ENCODE results near the gene TSPAN9.

DNA sequence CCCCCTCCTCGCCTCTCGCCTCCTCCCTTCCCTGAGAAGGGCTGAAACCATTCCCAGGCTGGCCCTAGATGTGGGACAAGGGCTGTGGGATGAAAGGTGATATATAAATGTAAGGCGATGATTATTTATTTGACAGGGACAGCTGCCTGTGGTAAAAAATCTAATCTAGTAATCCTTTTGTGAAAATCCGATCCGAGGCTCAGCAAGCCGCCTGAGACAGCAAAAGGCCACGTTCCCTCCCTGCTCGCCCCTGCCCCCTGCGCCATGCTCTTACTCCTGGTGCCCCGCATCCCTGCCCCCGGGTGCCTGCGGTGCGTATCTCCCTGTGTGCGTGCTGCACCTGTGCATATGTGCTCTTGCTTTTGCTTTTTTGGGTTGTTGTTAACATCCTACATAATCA lies 65.2 kb downstream of the TSPAN9 start:
- TF ChIP-seq POLR2A (IDR thresholded peaks at IDR 0.05): no peak
- TF ChIP-seq, protein P1, sequence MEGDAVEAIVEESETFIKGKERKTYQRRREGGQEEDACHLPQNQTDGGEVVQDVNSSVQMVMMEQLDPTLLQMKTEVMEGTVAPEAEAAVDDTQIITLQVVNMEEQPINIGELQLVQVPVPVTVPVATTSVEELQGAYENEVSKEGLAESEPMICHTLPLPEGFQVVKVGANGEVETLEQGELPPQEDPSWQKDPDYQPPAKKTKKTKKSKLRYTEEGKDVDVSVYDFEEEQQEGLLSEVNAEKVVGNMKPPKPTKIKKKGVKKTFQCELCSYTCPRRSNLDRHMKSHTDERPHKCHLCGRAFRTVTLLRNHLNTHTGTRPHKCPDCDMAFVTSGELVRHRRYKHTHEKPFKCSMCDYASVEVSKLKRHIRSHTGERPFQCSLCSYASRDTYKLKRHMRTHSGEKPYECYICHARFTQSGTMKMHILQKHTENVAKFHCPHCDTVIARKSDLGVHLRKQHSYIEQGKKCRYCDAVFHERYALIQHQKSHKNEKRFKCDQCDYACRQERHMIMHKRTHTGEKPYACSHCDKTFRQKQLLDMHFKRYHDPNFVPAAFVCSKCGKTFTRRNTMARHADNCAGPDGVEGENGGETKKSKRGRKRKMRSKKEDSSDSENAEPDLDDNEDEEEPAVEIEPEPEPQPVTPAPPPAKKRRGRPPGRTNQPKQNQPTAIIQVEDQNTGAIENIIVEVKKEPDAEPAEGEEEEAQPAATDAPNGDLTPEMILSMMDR (IDR thresholded peaks at IDR 0.05): no peak

Data from body of pancreas (tissue), 4 donors.